Activated gamma-delta T cell treated with Interleukin-2 at 50 U/mL for 16 hours (primary cell): ENCODE data around the gene TNS1.

Source experiments
- DNase-seq: peaks from one replicate; pipeline ENCODE4 v3.0.0-alpha.2; 2020

Gene TNS1

DNA sequence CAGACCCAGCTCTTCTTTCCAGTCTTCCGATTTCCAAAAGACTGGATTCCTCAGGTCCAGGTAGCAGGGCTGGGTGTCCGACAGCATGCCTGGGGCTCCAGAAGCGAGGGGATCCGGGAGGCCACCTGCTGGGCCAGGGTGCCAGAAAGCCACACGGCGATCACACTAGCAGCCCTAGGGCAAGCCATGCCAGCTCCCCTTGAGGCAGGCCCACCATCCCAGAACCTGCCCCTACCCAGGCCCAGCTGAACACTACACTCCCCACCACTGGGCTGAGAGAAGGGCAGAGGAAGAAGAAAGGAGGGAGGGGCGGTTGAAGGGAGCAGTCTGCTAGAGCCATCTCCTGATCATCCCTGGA, 163.1 kb downstream of the TNS1 start:
- no peak for DNase-seq

DNA sequence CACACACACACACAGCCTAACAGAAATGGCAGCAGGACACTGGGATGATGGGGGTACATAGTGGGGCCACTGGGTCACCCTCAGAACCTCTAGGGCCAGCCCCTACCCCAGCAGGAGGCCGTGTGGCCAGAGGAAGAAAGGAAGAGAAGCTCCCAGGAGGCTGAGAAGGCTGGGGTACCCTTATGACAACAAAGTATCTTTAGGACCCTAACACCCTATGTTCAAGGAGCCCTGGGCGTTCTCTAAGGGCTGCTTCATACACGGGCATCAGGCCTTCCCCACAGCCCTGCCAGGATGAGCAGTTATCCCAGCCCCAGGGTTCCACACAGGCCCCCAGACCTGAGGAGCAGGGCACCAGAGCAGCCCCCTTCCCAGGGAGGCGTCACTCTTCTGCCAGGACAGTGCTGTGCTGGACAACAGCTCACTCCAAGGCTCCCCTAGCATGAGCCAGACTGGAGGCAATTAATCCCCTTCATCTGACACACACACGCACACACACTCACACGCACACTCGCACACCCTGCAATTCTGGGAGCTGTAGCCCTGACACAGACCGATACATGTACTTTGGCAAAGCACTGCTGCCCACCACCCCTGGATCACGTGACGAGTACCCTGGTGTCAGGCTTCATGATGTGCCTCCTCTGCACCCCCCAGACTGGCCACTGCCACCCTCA, 163.6 kb downstream of the TNS1 start:
- DNase-seq = no peak

DNA sequence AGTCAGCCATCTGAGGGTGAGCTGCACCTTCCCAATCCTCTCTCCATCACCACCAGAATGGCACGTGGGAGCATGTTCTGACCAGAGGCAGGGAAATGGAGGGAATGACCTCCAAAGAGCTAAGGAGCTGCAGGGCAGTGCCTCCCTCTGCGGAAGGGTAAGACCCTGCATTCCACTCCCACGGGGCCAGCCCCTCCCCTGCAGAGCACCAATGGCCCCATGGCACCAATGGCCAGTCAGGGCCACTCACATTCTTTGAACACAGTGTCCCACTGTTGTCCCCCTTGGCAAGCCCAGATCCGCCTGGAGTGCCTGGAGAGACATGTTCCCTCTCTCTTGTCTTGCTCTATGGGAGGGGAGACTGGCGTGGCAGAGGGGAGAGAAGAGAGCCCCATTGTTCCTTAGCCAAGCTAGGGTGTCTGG, 164.4 kb downstream of the TNS1 start:
- no peak for DNase-seq

DNA sequence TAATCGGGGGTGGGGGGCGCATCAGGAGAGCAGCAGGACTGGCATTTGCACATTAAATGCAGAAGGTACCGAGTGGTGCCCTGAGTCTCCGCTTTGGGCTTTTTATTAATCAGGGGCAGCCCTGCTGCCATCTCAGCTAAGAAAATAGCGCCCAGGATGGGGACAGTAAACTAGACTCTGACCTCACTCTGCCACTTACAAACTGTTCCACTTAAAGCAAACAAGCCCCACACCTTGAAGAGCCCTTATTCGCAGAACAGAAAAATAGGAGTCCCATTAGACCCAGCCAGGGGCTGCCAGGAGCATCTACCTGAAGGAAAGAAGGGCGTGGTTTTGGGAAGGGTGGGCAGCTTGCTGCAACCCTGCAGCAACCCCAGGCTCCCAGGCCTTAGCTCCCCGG, 165.3 kb downstream of the TNS1 start:
- DNase-seq = no peak

DNA sequence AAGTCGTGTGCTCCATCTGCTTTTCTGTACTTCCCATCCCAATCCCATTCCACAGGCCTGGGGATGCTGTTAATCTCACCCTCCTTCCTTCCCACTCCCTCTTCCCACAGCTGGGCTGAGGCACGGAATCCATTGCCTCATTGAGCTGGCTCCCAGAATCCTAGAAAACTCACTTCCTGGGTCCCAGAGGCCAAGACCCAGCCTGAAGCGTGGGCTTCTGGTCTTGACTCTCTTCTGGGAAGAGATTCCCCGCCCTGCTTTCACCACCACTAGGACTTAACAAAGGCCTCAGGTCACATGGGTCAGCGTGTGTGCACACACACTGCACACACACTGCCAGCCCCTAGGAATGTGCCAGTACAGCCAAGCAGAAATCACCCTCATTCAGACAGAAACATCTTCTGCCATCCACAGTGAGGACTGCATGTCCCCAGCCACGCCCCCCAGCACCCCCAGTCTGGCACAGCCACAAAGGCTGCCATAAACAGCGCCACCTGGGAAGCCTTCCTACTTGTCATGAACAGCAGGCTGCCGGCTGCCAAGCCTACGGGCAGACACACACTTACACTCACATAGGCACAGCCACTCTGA, 165.8 kb downstream of the TNS1 start:
- DNase-seq = no peak

DNA sequence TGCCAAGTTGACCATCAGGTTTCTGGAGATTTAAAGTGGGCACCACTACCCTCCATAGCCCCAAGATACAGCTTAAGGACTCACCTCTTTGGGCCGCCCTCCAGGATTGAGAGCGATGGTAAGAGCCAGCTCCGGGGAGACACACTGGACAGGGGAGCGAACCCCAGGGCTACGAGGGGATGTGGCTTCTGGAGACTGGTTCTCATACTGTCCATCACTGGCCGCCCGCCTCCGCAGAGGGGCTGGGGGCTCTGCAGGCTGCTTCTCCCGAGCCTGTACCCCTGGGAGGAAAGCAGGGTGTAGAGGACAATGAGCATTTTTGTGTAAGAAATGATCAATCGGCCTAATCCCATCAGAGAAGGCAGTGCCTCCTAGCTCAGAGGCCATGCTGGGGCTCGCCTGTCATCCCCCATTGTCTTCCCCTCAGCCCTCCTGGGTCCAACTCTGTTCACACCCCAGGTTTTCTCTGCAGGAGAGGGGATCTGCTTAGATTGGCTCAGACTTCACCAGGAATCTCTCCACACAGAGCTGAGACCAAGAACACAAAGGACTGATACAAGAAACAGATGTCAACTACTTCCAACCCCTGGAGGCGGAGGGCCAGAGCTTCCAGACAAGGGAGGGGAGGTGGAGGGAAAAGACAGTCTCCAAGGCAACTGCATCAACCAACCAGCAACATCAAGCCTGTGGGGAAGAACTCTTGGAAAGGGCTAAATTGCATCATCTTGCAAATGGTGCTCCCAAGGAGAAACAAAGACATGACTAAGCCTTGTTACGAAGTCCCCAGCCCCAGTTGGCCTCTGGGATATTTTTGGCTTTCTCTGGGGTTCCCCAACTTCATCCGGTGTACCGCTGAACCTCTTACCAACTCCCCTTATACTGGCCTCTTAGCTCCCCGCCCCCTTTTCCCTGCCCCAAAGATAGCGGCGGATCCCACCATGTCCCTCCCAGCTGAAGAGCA, 166.6 kb downstream of the TNS1 start:
- DNase-seq = no peak

DNA sequence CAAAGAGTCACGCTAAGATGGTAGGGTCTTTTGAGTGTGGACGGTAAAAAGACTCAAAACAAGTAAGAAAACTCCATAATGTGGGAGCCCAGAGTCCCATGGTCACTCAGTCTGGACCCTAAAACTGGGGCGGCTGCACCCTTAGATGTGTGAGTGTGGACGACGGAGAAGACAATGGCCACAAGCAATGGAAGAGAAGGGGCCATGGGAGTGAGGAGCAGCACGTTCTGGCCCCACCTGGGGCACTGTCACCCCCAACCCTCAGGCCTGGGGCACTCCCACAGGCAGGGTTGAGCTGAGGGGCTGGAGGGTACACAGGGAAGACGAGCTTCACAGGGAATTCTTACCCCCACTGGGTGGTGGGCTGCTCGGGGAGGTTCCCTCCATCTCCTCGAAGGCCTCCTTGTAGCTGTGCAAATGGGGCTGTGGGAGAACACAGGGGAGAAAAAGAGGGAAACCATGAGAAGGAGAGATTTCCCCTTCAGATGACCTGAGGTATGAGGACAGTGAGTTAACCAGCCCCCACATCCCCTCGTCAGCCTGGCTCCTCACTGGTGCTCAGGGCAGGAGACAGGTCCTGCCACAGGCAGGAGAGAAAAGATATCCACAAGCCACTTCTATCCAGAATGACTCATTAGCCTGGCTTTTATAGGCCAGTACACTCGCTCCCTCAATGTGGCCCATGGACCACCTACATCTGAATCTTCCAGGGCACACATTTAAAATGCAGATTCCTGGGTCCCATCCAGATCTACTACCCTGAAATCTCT, 167.9 kb downstream of the TNS1 start:
- no peak for DNase-seq

DNA sequence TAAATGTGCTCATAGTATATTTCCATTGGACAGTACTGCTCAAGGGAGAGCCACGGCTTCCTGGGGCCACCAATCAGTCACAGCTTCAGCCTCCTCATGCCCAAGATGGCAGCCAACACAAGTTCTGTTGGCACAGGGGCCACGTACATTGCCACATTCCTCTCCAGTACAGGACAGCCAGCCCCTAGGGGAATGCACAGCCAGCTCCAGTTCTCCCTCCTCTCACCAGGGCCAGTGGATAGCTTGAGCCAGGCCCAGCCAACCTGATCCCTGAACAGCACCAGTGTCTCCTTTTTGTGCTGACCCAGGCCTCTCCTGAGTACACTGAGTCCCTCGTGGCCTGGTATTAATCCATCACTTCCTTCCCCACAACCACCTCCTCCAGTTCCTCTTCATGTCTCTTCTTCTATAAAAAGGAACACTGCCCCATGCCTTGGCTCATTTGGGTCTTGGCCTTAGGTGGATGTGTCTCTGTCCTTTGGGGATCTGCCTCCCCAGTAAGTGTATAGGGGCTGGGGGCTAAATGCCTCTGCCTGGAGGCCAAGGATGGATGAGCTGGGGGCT, 168.7 kb downstream of the TNS1 start:
- no peak for DNase-seq

DNA sequence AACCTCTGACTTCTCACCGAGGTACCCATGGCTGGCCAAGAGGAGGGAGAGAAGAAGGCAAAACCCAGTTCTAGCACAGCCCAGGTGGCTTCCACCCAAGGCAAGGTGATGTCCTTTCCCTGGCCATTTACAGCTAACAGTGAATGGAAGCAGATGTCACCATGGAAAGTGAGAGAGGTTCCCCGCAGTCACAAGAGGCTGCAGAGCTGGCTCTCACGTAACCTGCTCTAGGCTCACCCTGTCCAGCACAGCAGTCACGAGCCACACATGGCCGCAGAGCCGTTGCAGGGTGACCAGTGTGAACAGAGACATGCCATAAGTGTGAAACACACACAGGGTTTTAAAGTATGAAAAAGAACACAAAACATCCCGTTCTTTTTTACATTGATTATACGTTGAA, 169.4 kb downstream of the TNS1 start:
- DNase-seq = no peak

DNA sequence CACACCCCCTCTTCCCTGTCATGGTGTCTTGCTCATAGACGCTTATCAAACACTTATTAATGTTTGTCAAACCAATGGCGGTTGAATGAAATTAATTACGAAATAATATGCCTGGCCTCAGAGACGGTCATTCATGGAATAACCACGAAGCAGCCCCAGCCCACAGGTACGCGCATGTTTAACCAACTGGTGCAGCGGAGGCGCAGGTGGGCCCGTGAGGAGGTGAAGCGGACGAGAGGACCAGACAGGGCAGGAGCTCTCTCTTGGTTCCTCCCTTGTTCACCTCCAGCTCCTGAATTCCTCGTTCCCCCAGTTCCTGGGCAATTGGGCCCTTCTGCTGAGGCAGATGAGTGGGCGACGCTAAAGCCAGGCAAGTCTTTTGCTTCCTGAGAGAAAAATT, 169.8 kb downstream of the TNS1 start:
- no peak for DNase-seq

DNA sequence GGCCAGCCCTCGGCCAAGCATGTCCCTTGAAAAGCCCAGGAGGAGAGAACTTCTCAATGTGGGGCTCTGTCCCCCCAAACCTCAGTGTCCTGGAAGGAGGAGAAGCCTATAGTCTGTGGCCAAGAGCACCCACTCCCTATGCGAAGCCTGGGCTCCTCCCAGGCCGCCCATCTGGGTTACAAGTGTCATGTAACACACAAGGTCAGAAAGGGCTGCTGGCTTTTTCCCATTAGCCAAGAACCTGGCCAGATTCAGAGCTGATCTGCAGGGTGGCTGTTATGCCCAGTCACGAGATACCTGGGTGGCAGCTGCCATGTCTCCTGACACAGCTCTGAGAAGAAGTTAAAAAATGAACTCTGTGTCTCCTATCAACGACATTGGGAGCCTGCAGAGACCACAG, 170.7 kb downstream of the TNS1 start:
- DNase-seq = no peak

DNA sequence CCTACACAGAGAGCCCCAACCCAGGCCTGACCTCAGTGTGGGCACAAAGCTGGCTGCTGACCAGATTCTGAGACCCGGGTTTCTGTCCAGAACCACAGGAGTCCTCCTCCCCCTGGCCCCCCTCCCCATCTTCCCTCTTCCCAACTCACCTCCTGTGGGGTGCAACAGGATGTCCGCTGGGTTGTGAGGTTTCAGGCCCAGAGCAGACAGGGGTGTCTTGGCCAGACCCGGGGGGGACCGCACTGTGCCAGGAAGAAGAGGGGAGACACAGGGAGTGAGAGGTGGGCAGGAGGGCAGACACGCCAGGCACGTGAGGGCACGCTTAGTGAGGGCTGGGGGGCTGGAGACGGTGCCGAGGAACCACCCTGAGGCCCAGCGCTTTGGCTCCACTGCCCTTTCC, 171.5 kb downstream of the TNS1 start:
- DNase-seq = no peak

DNA sequence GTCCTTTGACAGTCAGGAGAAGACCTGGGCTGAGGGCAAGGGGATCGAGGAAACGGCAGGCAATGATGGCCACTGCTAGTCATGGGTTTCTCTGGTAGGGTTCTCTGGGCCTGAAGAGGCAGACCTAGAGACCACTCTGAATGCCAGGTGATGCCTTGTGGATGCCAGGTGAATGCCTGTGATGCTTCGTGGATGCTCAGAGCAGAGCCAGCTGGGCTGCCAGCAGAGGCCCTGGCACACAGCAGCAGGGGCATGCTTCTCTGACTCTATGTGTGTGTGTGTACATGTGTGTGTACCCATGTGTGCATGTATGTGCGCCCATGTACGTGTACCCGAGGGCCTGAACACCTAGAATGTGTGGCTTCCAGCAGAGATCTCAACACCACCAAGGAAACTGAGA, 172.0 kb downstream of the TNS1 start:
- no peak for DNase-seq

DNA sequence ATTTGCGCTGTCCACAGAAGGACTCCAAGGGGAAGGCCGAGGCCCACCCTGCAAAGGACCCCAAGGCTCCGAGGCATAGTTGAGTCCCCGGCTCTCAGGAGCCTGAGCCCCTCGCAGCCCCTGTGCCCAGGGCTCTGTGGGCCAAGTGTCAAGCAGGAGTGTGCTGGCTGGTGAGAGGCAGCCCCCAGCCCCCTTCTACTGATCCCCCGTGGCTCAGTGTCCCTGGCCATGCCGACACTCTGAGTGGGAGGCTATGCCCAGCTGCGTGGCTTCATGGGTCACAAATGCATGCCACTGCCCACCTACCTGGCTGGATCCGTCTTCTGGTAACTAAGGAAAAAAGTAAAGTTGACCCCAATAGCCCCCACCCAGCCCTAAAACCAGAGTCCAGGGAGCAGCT, 172.7 kb downstream of the TNS1 start:
- DNase-seq = no peak

DNA sequence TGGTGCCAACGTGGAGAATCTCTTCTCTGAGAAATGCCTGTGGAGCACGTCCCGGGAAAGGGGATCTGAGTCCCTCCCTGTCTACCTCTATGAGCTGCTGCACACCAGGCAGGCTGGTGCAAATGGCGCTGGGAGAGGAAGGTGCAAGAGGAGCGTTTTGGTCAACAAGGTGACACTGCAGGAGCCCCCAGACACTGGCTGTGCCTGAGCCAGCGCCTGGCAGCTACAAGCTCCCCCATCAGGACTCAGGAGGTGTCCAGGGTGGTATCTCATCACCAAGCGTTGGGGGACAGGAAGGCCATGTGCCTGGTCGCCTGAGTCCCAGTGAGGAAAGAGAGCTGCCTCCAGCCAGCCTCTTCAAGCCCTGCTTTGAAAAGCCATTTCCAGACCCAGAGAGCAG, 173.4 kb downstream of the TNS1 start:
- DNase-seq = no peak

DNA sequence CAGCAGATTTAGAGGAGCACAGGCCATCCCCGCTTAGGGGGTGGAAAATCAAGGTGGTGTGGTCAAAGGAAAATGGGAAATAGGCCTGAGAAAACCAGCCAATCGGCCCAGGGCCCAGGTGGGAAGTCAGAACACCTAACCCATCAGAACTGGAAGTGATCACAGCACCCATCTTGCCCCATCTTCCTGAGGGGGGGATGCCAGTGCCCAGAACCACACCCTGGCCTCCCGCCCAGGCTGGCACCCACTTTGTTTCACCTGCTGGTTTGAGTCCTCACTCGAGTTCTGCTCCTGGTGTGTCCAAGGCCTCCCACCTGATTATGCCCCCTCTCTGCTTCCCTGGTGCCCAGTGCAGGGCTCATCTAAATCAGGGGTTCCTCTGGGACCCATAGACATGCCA, 174.5 kb downstream of the TNS1 start:
- DNase-seq = no peak

DNA sequence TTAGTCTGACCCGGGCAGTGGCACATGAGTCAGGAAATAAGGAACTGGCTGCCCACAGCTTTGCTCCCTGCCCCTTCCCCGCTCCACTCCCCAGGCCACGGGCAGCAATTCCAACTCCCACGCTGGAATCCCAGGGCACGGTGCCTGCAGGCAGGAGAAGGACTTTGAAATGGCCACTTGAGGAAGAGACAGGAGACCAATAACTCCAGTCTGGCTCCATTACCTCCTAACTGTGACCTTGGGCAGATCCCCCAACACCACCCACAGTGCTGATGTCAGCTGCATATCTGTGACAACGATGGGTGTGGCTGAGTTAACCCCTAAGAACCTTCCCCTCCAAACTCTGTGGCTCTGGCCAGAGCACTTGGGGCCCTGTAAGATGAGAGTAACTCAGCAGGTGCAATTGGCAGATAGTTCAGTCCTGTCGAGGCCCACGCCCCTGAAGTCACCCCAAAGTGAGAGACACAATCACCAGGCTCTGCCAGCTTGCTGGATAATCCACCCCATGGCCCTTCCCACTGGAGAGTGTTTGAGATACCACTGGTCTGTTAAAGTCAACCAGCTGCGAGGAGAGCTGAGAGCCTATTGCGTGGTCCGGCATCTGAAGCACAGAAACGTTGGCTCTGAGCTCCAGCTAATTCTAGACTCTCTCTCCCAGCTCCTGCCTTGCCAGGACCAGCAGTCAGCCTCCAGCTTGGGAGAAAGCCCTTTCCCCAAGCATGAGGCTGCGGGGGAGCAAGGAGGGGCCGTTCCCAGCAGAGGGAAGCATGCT, 175.2 kb downstream of the TNS1 start:
- no peak for DNase-seq

DNA sequence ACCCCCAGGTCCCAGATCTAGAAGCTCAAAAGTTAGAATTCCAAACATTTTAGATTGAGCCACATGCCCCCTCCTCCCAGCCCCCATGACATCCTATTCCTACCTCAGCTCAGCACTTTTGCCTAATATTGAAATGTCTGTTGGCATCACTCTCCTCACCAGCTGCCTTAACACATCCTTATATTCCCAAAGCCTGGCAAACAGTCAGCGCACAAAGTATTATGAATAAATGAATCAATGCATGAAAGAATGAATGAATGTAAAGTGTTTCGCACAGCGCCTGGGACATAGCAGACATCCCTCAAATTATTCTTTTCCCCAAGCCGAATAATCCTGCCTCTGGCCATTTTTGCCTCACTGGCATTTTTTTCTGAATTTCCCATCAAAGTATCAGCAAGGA, 175.8 kb downstream of the TNS1 start:
- DNase-seq = no peak

DNA sequence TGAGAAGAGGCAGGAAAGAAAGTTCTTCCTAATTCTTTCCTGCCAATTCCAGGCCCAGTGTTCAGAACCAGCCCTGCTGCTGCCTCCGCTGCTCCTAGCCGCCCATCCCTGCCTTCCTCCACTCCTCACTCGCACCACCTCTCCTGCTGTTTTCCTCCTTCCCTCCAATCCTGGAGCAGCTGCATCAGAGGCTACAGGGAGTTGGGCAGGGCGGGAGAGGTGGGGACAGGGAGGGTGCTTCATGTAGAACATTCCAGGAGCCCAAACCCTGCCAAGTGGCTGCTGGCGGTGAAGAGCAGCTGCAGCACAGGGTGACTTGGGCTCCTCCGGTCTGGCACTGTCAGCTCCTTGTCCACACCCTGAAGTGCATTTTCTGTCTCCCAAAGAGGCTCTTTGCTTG, 176.3 kb downstream of the TNS1 start:
- DNase-seq = no peak

DNA sequence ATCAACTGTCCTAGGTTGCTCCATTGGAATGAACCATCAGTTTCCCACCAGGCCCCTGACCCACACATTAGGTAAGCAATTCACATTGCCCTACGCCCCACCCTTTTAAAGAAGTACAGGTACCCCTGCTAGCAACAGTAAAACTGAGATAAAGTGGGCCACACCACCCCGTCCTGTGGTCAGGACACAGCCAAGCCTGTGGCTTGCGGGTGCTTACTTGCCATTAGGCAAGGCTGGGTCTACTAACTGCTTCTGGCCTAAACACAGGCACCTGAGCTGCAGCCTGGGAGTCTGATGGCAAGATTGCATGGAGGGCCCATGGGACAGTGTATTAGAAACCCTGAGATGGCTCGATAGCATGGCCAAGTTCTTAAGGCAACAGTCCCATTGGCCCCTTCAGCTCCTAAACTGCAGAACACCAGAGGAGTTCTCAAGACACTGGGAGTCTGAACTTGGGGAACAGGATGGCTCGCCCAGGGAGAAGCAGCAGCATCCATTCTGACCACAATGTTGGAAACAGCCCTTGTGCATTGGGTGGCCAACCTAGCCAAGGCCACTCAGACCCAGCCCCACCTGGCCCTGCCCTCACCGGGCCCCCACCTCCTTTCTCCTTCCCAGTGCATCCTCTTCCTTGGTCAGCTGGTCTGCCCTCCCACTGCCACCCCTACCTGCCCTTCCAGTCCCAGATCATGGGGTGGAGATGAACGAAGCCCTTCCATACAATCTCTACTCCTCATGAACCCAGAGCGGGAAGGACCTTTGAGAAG, 177.1 kb downstream of the TNS1 start:
- DNase-seq = no peak

DNA sequence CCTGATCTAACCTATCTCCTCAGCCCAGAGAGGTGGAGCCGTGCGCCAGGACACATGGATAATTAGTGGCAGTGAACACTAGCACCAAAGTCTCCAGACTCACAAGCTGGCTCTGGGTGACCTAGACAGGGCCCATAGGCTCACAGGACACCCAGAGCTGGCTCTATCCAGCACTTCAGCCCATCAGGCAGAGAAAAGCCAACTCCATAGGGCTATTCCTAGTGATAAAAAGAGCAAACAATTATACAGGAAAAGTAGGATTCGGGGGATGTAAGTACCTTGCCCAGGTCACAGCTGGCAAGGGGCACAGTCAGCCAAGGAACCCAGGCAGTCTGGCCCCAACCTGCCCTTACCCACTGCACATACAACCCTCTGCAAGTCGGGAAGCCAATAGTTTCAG, 178.6 kb downstream of the TNS1 start:
- no peak for DNase-seq
